K562 (cell line): ENCODE measurements around the gene WDCP. TPM values are rescaled to one million over a fixed set of nuclear protein-coding genes. Genes with fewer than 3 reads are reported as not detected.
A peak's percentile ranks its signal among the peaks of the same experiment; 100 is the strongest.

Experiments
- ATAC-seq: fragments of 200-7000 bp; cut with Tn5 transposase; 3 replicates; pipeline ENCODE4 v1.9.1; 2020; ENCODE audit warnings: moderate library complexity
- BruUV-seq: library from RNA; stranded (reverse); fragments of 400-500 nt; replicated peaks from 2 replicates; lab custom pipeline; 2021; lab: Mats Ljungman, UMichigan
- CTCF ChIA-PET: fragments of 300-600 bp; formaldehyde crosslinking; extraction: SDS; loops from one replicate; lab custom pipeline; 2021; ENCODE audit warnings: low intra/inter-chr PET ratio; lab: Yijun Ruan, JAX
- POLR2A ChIA-PET: fragments of 300-600, 350-650 bp; sonication (Branson Sonifier 250); formaldehyde crosslinking; extraction: SDS; loops from one replicate; lab custom pipeline; 2021; ENCODE audit warnings: antibody characterized with exemption, inconsistent platforms; lab: Yijun Ruan, JAX
- DNase-seq, 4 experiments: peaks; one replicate each; pipeline versions ENCODE4 v3.0.0 to v3.0.0-alpha.2; 2011 to 2018; ENCODE audit warnings: low spot score in 3 of 4, mixed read lengths in 3 of 4; ENCODE audit errors: extremely low read depth in 1 of 4
- FAIRE-seq: peaks from 2 replicates; lab custom pipeline; 2011; peaks lifted over from hg19 to GRCh38; lab: Jason Lieb, UNC
- H2AFZ ChIP-seq: 2 replicates; pipeline ENCODE4 v1.6.0; 2011; ENCODE audit warnings: low read depth, low read length, control low read depth, inconsistent platforms
- H3K27ac ChIP-seq: fragments of 200-600 bp; 3 replicates; pipeline ENCODE4 v1.8.0; 2011; ENCODE audit warnings: low read depth, mild to moderate bottlenecking, control low read depth, inconsistent platforms, low read length, moderate library complexity, mixed read lengths; ENCODE audit errors: extremely low read depth
- H3K27me3 ChIP-seq, 2 experiments: fragments of 300-600 bp in 1 of 2; 2 replicates in 1 of 2; 3 replicates in 1 of 2; pipeline versions ENCODE4 v1.6.0 to v1.8.0; 2011; ENCODE audit warnings: inconsistent platforms in 2 of 2, low read length in 2 of 2, mild to moderate bottlenecking in 1 of 2, mixed read lengths in 1 of 2, moderate library complexity in 1 of 2; ENCODE audit not compliant: control insufficient read depth in 2 of 2, insufficient read depth in 2 of 2
- H3K36me3 ChIP-seq: fragments of 300-600 bp; 3 replicates; pipeline ENCODE4 v1.8.0; 2011; ENCODE audit warnings: mild to moderate bottlenecking, low read length, inconsistent platforms; ENCODE audit not compliant: control insufficient read depth, insufficient read depth
- H3K4me1 ChIP-seq, 2 experiments: fragments of 200-600 bp in 1 of 2; replicated peaks in 1 of 2; 2 replicates in 1 of 2; 3 replicates in 1 of 2; pipeline versions ENCODE4 v1.5.1 to v1.8.0; 2011; ENCODE audit warnings: inconsistent platforms in 2 of 2, low read length in 2 of 2, mild to moderate bottlenecking in 1 of 2, mixed read lengths in 1 of 2, moderate library complexity in 1 of 2; ENCODE audit not compliant: control insufficient read depth in 2 of 2, insufficient read depth in 2 of 2
- H3K4me2 ChIP-seq: 2 replicates; pipeline ENCODE4 v1.6.1; 2011; ENCODE audit warnings: low read length, control low read depth, inconsistent platforms, mixed read lengths; ENCODE audit not compliant: insufficient read depth
- H3K4me3 ChIP-seq: fragments of 200-600 bp; sonication (generic), shearing (Covaris generic); 2 replicates; pipeline ENCODE4 v1.5.1; 2016; ENCODE audit warnings: control low read depth, inconsistent platforms
- H3K79me2 ChIP-seq: fragments of 200-600 bp; 3 replicates; pipeline ENCODE4 v1.8.0; 2011; ENCODE audit warnings: low read length, inconsistent platforms; ENCODE audit not compliant: control insufficient read depth, insufficient read depth
- H3K9ac ChIP-seq, 2 experiments: 2 replicates each; pipeline versions ENCODE4 v1.6.0 to v1.6.1; 2011; ENCODE audit warnings: low read depth in 2 of 2, low read length in 2 of 2, control low read depth in 1 of 2, inconsistent platforms in 1 of 2, mild to moderate bottlenecking in 1 of 2, mixed read lengths in 1 of 2; ENCODE audit not compliant: insufficient read depth in 1 of 2
- H3K9me1 ChIP-seq: one replicate; pipeline ENCODE4 v1.6.0; 2011; ENCODE audit warnings: inconsistent platforms, mild to moderate bottlenecking, low read length, moderate library complexity; ENCODE audit not compliant: control insufficient read depth, insufficient read depth
- H3K9me3 ChIP-seq: replicated peaks from 2 replicates; pipeline ENCODE4 v1.5.1; 2011; ENCODE audit warnings: low read depth, low read length, inconsistent platforms; ENCODE audit not compliant: control insufficient read depth, insufficient read depth
- H4K20me1 ChIP-seq: replicated peaks from 2 replicates; pipeline ENCODE4 v1.6.1; 2011; ENCODE audit warnings: low read length, inconsistent platforms, mixed read lengths; ENCODE audit not compliant: control insufficient read depth, insufficient read depth
- KAT8 ChIP-seq: fragments of 450-650 bp; IDR thresholded peaks from 2 replicates; pipeline ENCODE4 v1.6.1; 2016; ENCODE audit warnings: low read depth, mild to moderate bottlenecking
- RAD51 ChIP-seq: fragments of 450-650 bp; IDR thresholded peaks from 2 replicates; pipeline ENCODE4 v1.7.1; 2016; ENCODE audit warnings: low read depth, mild to moderate bottlenecking, borderline replicate concordance
- SMARCA5 ChIP-seq: fragments of 450-650 bp; IDR thresholded peaks from 2 replicates; pipeline ENCODE4 v1.6.1; 2016
- TFE3 ChIP-seq: fragments of 450-650 bp; formaldehyde crosslinking; IDR thresholded peaks from 2 replicates; pipeline ENCODE4 v1.4.0; 2020; ENCODE audit warnings: mild to moderate bottlenecking, mixed read lengths
- ZNF444 ChIP-seq: fragments of 250-450 bp; sonication (Bioruptor Pico); IDR thresholded peaks from 2 replicates; pipeline ENCODE4 v1.4.0; 2020; ENCODE audit warnings: mild to moderate bottlenecking, moderate library complexity
- WGBS: fragments of 100-300 bp; shearing (Covaris generic); methylation state at CpG from one replicate; pipeline ENCODE4 v1.1.6; 2016; ENCODE audit warnings: low coverage, mixed read lengths; ENCODE audit not compliant: insufficient coverage; ENCODE audit errors: missing lambda C conversion rate; 5-methylcytosine and 5-hydroxymethylcytosine counted together
- in situ Hi-C: fragments of 300-500 bp; cut with MboI; formaldehyde crosslinking; loops from 4 replicates; pipeline ENCODE4 v1.15.0; 2018; ENCODE audit warnings: inconsistent platforms, mixed read lengths
- intact Hi-C: fragments of 100-400 bp; cut with micrococcal nuclease; formaldehyde crosslinking; loops from 2 replicates; pipeline ENCODE4 v1.14.2; 2022
- polyA plus RNA-seq, 8 experiments: library from polyadenylated mRNA; depleted of rRNA in 4 of 8; stranded (reverse) in 5 of 8; unstranded in 3 of 8; fragments of >200 nt; fragmentation: Nextera tagmentation in 2 of 8; fragmentation: Illumina TruSeq in 1 of 8; extraction: Ambion mirVana in 2 of 8; extraction: Trizol in 1 of 8; gene quantifications; 2 replicates each; pipeline versions ENCODE4 v1.2.1 to v1.2.3, GENCODE V29; 2011 to 2014; ENCODE audit warnings: inconsistent platforms in 1 of 8, missing spikeins in 1 of 8
- total RNA-seq, 7 experiments: library from RNA; depleted of rRNA in 6 of 7; stranded (reverse); fragments of >200 nt in 6 of 7; fragmentation: Illumina TruSeq in 2 of 7; extraction: Trizol in 2 of 7; gene quantifications; 2 replicates each; pipeline versions ENCODE4 v1.2.1 to v1.2.3, GENCODE V29; 2011 to 2021; ENCODE audit warnings: low replicate concordance in 1 of 7

WDCP gene
- total and polyA plus RNA-seq, 9 of the 15 experiments (the other 6 are each of a cell fraction or from before 2014, with no cell fraction given) = 10.1 to 41.4 (median 21.8) TPM

GRCh38 chr2:24082787-24083566, 35.8 kb upstream of the WDCP start:
- no peak for ATAC-seq
- Histone ChIP-seq H3K4me1 (peaks cover 15 to 22% of the 10 kb centered on the region in 2 experiments; a peak in 4 of 5 replicates), H3K27ac (peak overlapping the region; percentile 75; the same call in 2 of the 3 replicates), H3K9me1 (no peaks in the 10 kb centered on the region), H3K27me3 (no peaks in the 10 kb centered on the region), H2AFZ (peak overlapping the region; percentile 95), H3K79me2 (no peaks in the 10 kb centered on the region; the same call in 2 of the 3 replicates), H3K36me3 (peaks cover 13% of the 10 kb centered on the region; the same call in 2 of the 3 replicates), H3K4me3 (peak overlapping the region; percentile 58), H4K20me1 (no peaks in the 10 kb centered on the region)
- in situ Hi-C loops (no loop called here), intact Hi-C loops (no loop called here)
- 77% methylated on average over 7 of the region's 8 CpGs for WGBS
- no TSS peak for BruUV-seq
- CTCF ChIA-PET = interaction anchor here (2.3 kb wide), 1 partner anchor 157 kb away, joined by 10 read pairs; the partner anchor contains the start of gene ATAD2B
- no peak for TF ChIP-seq KAT8
- no peak for TF ChIP-seq SMARCA5
- peak; percentile 45 for TF ChIP-seq RAD51
- TF ChIP-seq ZNF444 = no peak
- peak; percentile 90 for TF ChIP-seq TFE3 (CRISPR knock-in tag)
- TF ChIP-seq, all 486 proteins: peak for 2
- H3K4me2 ChIP-seq = peak overlapping the region; percentile 89
- POLR2A ChIA-PET = interaction anchor here (0.7 to 1.5 kb wide), 3 partner anchors 10 to 157 kb away, joined by 4 to 12 read pairs (median 7); partner anchors contain the start of genes ATAD2B and WDCP
- peak overlapping the region; percentile 77 to 94; a peak in 3 of 4 replicates for H3K9ac ChIP-seq
- DNase-seq = no peak
- FAIRE-seq = no peak
- H3K9me3 ChIP-seq = no peaks in the 10 kb centered on the region
